Sigmoid colon (tissue), 7 donors: Measurements from ENCODE around the gene MCC. TPM values are rescaled to one million over a fixed set of nuclear protein-coding genes. Genes with fewer than 3 reads are reported as not detected.

ENCODE experiments used
- DNase-seq: peaks from one replicate; pipeline ENCODE4 v3.0.0-alpha.2; 2019
- H3K27ac ChIP-seq, 4 donors: fragments of 200-600 bp; sonication (generic); one replicate each; pipeline ENCODE4 v1.5.1; 2016 to 2019; ENCODE audit warnings: mild to moderate bottlenecking in 1 of 4
- H3K27me3 ChIP-seq, 3 donors: fragments of 200-600 bp; sonication (generic); one replicate each; pipeline ENCODE4 v1.5.1; 2019; ENCODE audit warnings: mild to moderate bottlenecking in 1 of 3
- H3K36me3 ChIP-seq, 4 donors: fragments of 200-600 bp; sonication (generic); one replicate each; pipeline ENCODE4 v1.5.1; 2016 to 2019
- H3K4me1 ChIP-seq, 4 donors: fragments of 200-600 bp; sonication (generic); one replicate each; pipeline ENCODE4 v1.5.1; 2017 to 2019
- H3K4me3 ChIP-seq, 4 donors: fragments of 200-600 bp; sonication (generic); one replicate each; pipeline ENCODE4 v1.5.1; 2017 to 2019; ENCODE audit warnings: mild to moderate bottlenecking in 2 of 4, moderate library complexity in 1 of 4
- H3K9me3 ChIP-seq, 4 donors: fragments of 200-600 bp in 3 of 4; sonication (generic) in 3 of 4; one replicate each; pipeline versions ENCODE4 v1.5.1 to v1.6.1; 2013 to 2019
- CTCF ChIP-seq, 4 experiments: fragments of 450-650 bp in 3 of 4; fragments of 200-600 bp in 1 of 4; IDR thresholded peaks; one replicate each; pipeline ENCODE4 v1.5.1; 2016 to 2019; ENCODE audit warnings: antibody characterized with exemption in 4 of 4, mild to moderate bottlenecking in 3 of 4, moderate library complexity in 2 of 4
- EP300 ChIP-seq, 4 donors: sonication (generic); formaldehyde crosslinking; IDR thresholded peaks; one replicate each; pipeline ENCODE4 v1.6.1; 2017; ENCODE audit warnings: antibody characterized with exemption in 4 of 4
- POLR2A ChIP-seq, 2 donors: fragments of 450-650 bp; IDR thresholded peaks; one replicate each; pipeline ENCODE4 v1.6.1; 2016; ENCODE audit warnings: antibody characterized with exemption in 2 of 2, mild to moderate bottlenecking in 2 of 2, moderate library complexity in 2 of 2
- POLR2AphosphoS5 ChIP-seq, 4 donors: sonication (generic); formaldehyde crosslinking; IDR thresholded peaks; one replicate each; pipeline ENCODE4 v1.6.1; 2017; ENCODE audit warnings: antibody characterized with exemption in 4 of 4
- WGBS, 2 donors: extraction: QIAGEN DNeasy Blood & Tissue Kit; methylation state at CpG; one replicate each; pipeline ENCODE4 v1.1.7; 2013; 5-methylcytosine and 5-hydroxymethylcytosine counted together
- intact Hi-C: fragments of 100-400 bp; cut with DNase I; formaldehyde crosslinking; loops from one replicate; pipeline ENCODE4 v1.15.1; 2023
- polyA plus RNA-seq, 3 donors: library from polyadenylated mRNA; stranded (reverse); fragments of 200-250 nt; gene quantifications; one replicate each; pipeline ENCODE4 v1.2.3, GENCODE V29; 2013
- total RNA-seq, 4 donors: library from RNA; depleted of rRNA; stranded (reverse); fragments of >200 nt; gene quantifications; one replicate each; pipeline ENCODE4 v1.1.0, GENCODE V29; 2016
- donor health status: healthy with polysubstance abuse.
- donor health status: Bipolar disorder and iron deficiency.
- donor health status: healthy.

The MCC gene
- total and polyA plus RNA-seq, 7 donors: 0.69 to 14.0 (median 9.1) TPM

DNA sequence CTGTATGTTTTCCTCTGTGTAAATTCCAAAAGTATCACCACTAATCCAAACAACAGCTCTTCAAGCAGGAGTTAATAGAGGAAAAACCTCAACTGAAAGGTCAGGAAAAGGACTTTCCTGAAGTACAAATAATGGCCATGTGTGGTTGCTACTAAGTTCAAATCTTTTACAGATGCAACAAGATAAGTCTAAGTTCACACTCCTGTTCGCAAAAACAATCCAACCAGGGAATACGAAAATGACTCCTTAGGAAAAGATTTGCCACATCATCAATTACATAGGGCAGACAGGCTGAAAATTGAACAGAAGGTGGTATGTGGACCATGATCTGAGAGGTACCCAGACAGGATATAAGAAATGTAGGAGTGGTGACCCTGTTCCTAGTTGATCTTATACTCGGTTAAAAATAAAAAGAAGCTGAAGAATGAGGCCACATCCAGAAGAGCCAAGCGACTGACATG is 263.6 kb downstream of the MCC start:
- Histone ChIP-seq H3K9me3 (no peaks in the 10 kb centered on the region), H3K27ac (no peak overlapping the region), H3K4me3 (no peak overlapping the region), H3K4me1 (no peaks in the 10 kb centered on the region), H3K36me3 (no peaks in the 10 kb centered on the region), H3K27me3 (no peaks in the 10 kb centered on the region)
- 84 to 85% methylated on average over 4 of the region's 4 CpGs for WGBS, 2 donors
- no peak for TF ChIP-seq POLR2A (IDR thresholded peaks at IDR 0.05)
- TF ChIP-seq EP300 (IDR thresholded peaks at IDR 0.05): no peak
- TF ChIP-seq POLR2AphosphoS5 (IDR thresholded peaks at IDR 0.05): no peak
- no peak for TF ChIP-seq CTCF (IDR thresholded peaks at IDR 0.05)
- DNase-seq: no peak
- intact Hi-C loops: no loop called here

- Histone ChIP-seq H3K27me3 (no peaks in the 10 kb centered on the region), H3K9me3 (no peaks in the 10 kb centered on the region), H3K4me3 (no peak overlapping the region), H3K27ac (no peak overlapping the region), H3K36me3 (no peaks in the 10 kb centered on the region), H3K4me1 (no peaks in the 10 kb centered on the region)
- 88 to 89% methylated on average over 13 of the region's 13 CpGs for WGBS, 2 donors
- TF ChIP-seq EP300 (IDR thresholded peaks at IDR 0.05): no peak
- TF ChIP-seq CTCF (IDR thresholded peaks at IDR 0.05): no peak
- intact Hi-C loops: no loop called here
- DNase-seq: no peak
These were observed 264.2 kb downstream of the MCC start for GRCh38 chr5:113223831-113224604.

DNA sequence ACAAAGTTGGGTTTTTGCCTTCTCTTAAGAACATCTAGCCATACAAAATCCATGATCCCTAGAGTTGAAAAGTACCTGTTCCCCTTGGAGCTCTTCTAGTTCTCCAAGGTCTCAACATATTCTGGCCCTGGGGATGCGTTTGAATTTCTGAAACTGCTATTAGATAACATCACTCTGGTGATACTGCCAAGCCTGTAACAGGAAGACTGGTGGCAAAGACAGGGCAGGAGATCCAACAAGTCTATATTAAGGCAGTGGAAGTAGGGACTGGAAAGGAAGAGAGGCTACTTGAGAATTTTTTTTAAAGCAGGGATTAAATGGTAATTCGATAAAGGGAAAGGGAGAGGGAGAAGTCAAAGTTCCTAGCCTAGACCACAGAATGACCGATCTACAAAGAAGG is 264.9 kb downstream of the MCC start:
- no peak for TF ChIP-seq POLR2AphosphoS5 (IDR thresholded peaks at IDR 0.05)
- TF ChIP-seq EP300 (IDR thresholded peaks at IDR 0.05): no peak
- Histone ChIP-seq H3K4me3 (no peak overlapping the region), H3K9me3 (no peaks in the 10 kb centered on the region), H3K27ac (no peak overlapping the region), H3K36me3 (no peaks in the 10 kb centered on the region), H3K27me3 (no peaks in the 10 kb centered on the region), H3K4me1 (peaks cover 0 to 3% (median 0%) of the 10 kb centered on the region in 4 donors)
- intact Hi-C loops: no loop called here
- DNase-seq: no peak
- 88 to 91% methylated on average over 3 of the region's 3 CpGs for WGBS, 2 donors

- DNase-seq: no peak
- no peak overlapping the region for H3K4me3 ChIP-seq
- H3K36me3 ChIP-seq: no peaks in the 10 kb centered on the region
- H3K9me3 ChIP-seq: no peaks in the 10 kb centered on the region
- intact Hi-C loops: no loop called here
- no peak overlapping the region for H3K27ac ChIP-seq
- peaks cover 0 to 11% (median 0%) of the 10 kb centered on the region in 4 donors for H3K4me1 ChIP-seq
- TF ChIP-seq EP300 (IDR thresholded peaks at IDR 0.05) (no peak), CTCF (IDR thresholded peaks at IDR 0.05) (no peak)
- 69 to 82% methylated on average over 5 of the region's 5 CpGs for WGBS, 2 donors
- H3K27me3 ChIP-seq: no peaks in the 10 kb centered on the region
These were observed 266.7 kb downstream of the MCC start for GRCh38 chr5:113221294-113222176.

GRCh38 chr5:113219695-113220094 is 268.6 kb downstream of the MCC start:
- H3K27ac ChIP-seq: no peak overlapping the region
- 90 to 93% methylated on average over 2 to 3 of the region's 3 CpGs for WGBS, 2 donors
- DNase-seq: no peak
- intact Hi-C loops: no loop called here
- H3K9me3 ChIP-seq: no peaks in the 10 kb centered on the region
- H3K4me1 ChIP-seq: peaks cover 0 to 11% (median 0%) of the 10 kb centered on the region in 4 donors
- H3K27me3 ChIP-seq: no peaks in the 10 kb centered on the region
- TF ChIP-seq EP300 (IDR thresholded peaks at IDR 0.05) (no peak), CTCF (IDR thresholded peaks at IDR 0.05) (no peak), POLR2AphosphoS5 (IDR thresholded peaks at IDR 0.05) (no peak), POLR2A (IDR thresholded peaks at IDR 0.05) (no peak)
- H3K4me3 ChIP-seq: no peak overlapping the region
- H3K36me3 ChIP-seq: no peaks in the 10 kb centered on the region
